HG03571 (cell line): Measurements from ENCODE around the gene CCDC50.

ENCODE experiments used
- ATAC-seq: cut with Tn5 transposase; IDR thresholded peaks from one replicate; pipeline ENCODE4 v1.9.1; 2021; ENCODE audit not compliant: unreplicated experiment

CCDC50 gene

DNA sequence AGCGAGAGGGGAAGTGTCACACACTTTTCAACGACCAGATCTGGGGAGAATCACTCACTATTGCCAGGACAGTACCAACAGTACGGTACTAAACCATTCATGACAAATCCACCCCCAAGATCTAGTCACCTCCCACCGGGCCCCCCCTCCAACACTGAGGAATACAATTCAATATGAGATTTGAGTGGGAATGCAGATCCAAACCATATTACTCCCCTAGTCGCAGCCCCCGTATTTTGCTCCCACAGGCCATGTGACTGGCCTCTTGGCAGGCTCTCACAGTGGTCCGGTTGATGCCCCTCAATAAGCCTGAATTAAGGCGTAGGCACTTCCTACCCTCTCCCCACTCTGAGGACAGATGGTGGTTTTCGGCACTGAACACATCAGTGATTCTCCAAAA, 86.4 kb downstream of the CCDC50 start:
- ATAC-seq = no peak

DNA sequence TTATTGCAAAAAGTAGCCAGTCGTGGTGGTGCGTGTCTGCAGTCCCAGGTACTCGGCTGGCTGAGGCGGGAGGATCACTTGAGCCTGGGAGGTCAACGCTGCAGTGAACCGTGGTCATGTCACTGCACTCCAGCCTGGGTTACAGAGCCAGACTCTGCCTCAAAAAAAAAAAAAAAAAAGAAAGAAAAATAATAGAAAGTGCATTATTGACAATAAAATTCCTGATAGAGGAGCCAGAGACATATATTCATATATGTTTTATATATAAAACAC, 88.2 kb downstream of the CCDC50 start:
- no peak for ATAC-seq

GRCh38 chr3:191420771-191421170, 91.6 kb downstream of the CCDC50 start:
- ATAC-seq = no peak

- ATAC-seq = no peak
Observed at GRCh38 chr3:191424881-191425280, 95.7 kb downstream of the CCDC50 start.

DNA sequence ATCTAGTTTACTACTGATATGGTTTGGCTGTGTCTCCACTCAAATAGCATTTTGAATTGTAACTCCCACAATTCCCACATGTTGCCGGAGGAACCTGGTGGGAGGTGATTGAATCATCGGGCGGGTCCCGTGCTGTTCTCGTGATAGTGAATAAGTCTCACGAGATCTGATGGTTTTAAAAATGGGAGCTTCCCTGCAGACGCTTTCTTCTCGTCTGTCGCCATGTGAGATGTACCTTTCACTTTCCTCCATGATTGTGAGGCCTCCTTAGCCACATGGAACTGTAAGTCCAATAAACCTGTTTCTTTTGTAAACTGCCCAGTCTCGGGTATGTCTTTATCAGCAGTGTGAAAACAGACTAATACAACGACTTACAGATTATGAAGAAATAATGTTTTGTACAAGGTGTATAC, 96.1 kb downstream of the CCDC50 start:
- no peak for ATAC-seq

GRCh38 chr3:191426311-191426710, 97.1 kb downstream of the CCDC50 start:
- ATAC-seq = no peak

DNA sequence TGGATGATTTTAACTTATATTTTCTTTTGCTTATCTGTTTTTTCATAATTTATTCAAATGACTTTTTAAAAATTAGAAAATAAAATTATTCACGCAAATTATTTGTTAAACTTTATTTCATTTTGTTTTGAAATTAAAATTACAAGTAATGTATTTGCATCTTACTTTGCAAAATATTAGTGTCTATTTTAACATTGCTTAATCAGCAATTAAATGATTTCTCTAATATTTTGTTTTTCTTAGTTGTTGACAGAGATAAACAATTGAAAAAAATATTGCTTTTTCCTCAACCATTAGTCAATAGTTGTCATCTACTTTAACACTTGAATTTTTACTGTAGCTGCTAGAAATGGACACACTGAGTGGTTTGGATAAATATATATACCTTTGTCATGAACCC, 99.0 kb downstream of the CCDC50 start:
- no peak for ATAC-seq

DNA sequence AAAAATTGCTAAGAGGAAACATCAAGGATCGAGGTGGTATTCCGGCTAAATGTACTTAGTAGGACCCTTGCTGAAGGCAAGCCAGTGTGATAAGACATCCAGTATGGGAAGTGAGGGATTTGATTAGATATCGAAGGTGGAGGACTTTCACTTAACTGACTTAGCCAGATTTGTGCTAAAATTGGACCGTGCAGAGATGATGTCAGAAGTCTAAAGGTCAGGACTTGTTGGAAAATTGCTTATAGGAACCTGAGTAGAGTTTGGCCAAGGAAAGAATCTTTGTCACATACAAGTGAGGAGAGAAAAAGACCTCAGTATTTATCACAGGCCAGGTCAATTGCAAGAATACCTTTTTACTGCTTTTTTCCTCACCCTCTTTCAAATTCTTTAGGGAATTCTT, 100.9 kb downstream of the CCDC50 start:
- ATAC-seq = no peak

GRCh38 chr3:191431160-191431822, 102.1 kb downstream of the CCDC50 start:
- ATAC-seq = no peak

GRCh38 chr3:191432162-191432561, 103.0 kb downstream of the CCDC50 start:
- ATAC-seq = no peak

- ATAC-seq = no peak
Observed at GRCh38 chr3:191434024-191434423, 104.8 kb downstream of the CCDC50 start.

DNA sequence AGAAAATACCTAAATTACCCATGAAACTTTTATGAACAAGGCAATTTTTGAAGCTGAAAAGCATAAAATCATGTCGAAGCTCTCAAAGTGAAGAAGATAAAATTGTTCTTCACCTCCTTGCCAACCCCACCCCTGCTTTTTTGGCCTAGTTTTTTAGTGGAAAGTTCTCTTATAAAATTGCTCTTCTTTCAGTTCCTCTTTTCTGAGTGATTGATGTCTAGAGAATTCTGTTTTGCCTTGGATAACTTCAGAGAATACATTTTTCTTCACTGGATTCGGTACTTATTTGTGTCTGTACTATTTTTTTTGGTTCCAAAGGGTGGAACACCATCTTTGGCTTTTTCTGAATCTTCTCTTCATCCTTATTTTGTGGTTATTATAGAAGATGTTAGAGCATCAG, 106.8 kb downstream of the CCDC50 start:
- ATAC-seq = no peak

- no peak for ATAC-seq
Observed at GRCh38 chr3:191438150-191438814, 109.1 kb downstream of the CCDC50 start.

- ATAC-seq = no peak
Observed at GRCh38 chr3:191440532-191440931, 111.3 kb downstream of the CCDC50 start.

- ATAC-seq = no peak
Observed at GRCh38 chr3:191441687-191442086, 112.5 kb downstream of the CCDC50 start.

DNA sequence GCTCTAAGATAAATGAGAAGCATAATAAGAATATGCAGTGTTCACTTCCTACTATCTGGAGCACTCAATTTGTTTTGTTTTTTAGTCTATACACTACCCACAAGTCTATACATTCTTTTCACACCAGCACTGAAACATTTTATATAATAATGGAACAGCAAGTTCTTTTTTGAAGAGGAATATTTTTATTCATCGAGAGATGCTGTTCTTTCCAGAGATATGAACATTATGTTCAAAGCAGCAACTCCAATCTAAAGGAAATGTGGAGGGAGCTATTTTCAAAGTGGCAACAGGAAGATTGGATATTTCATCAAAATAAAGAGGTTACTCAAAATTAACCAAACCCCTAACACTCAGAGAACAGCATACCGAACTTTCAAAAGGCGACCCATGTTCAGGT, 115.4 kb downstream of the CCDC50 start:
- no peak for ATAC-seq
